Measurements from ENCODE around the gene CABCOCO1.

CABCOCO1 gene

GRCh38 chr10:61692447-61693010, 29.8 kb downstream of the CABCOCO1 start:
- Histone ChIP-seq H2AFZ (ENCODE audit: low read depth, low read length) (no peak overlapping the region), H3K4me3 (ENCODE audit: low read length) (no peak overlapping the region), H3K27ac (ENCODE audit: low read length) (no peak overlapping the region), H3K36me3 (replicated peaks; ENCODE audit: low read depth, low read length) (no peaks in the 10 kb centered on the region), H3K9me3 (ENCODE audit: insufficient read depth, low read length) (no peaks in the 10 kb centered on the region), H3K4me2 (ENCODE audit: low read length) (no peak overlapping the region), H3K79me2 (ENCODE audit: low read length) (no peaks in the 10 kb centered on the region), H3K4me1 (ENCODE audit: low read length) (no peaks in the 10 kb centered on the region), H3K9ac (ENCODE audit: low read length) (no peak overlapping the region), H4K20me1 (ENCODE audit: insufficient read depth, low read length) (no peaks in the 10 kb centered on the region), H3K27me3 (ENCODE audit: low read depth, low read length) (no peaks in the 10 kb centered on the region)
- TF ChIP-seq EZH2phosphoT487 (IDR thresholded peaks at IDR 0.05; ENCODE audit: low read depth) (no peak), CTCF (IDR thresholded peaks at IDR 0.05; ENCODE audit: low read depth, low read length) (no peak)

- TF ChIP-seq EZH2phosphoT487 (IDR thresholded peaks at IDR 0.05; ENCODE audit: low read depth), result no peak
- TF ChIP-seq CTCF (IDR thresholded peaks at IDR 0.05; ENCODE audit: low read depth, low read length), result no peak
- H3K4me2 ChIP-seq (ENCODE audit: low read length), result no peak overlapping the region
- no peak overlapping the region for H3K27ac ChIP-seq (ENCODE audit: low read length)
- no peaks in the 10 kb centered on the region for H3K4me1 ChIP-seq (ENCODE audit: low read length)
- no peaks in the 10 kb centered on the region for H4K20me1 ChIP-seq (ENCODE audit: insufficient read depth, low read length)
- no peaks in the 10 kb centered on the region for H3K27me3 ChIP-seq (ENCODE audit: low read depth, low read length)
- no peak overlapping the region for H3K4me3 ChIP-seq (ENCODE audit: low read length)
- no peak overlapping the region for H3K9ac ChIP-seq (ENCODE audit: low read length)
- H3K36me3 ChIP-seq (replicated peaks; ENCODE audit: low read depth, low read length), result no peaks in the 10 kb centered on the region
- H2AFZ ChIP-seq (ENCODE audit: low read depth, low read length), result no peak overlapping the region
- no peaks in the 10 kb centered on the region for H3K79me2 ChIP-seq (ENCODE audit: low read length)
- H3K9me3 ChIP-seq (ENCODE audit: insufficient read depth, low read length), result no peaks in the 10 kb centered on the region
These were observed 36.4 kb downstream of the CABCOCO1 start for GRCh38 chr10:61698968-61699655.

GRCh38 chr10:61701055-61701705, 38.5 kb downstream of the CABCOCO1 start:
- Histone ChIP-seq H3K9ac (ENCODE audit: low read length) (no peak overlapping the region), H3K79me2 (ENCODE audit: low read length) (no peaks in the 10 kb centered on the region), H3K27me3 (ENCODE audit: low read depth, low read length) (no peaks in the 10 kb centered on the region), H3K27ac (ENCODE audit: low read length) (no peak overlapping the region), H4K20me1 (ENCODE audit: insufficient read depth, low read length) (no peaks in the 10 kb centered on the region), H3K36me3 (replicated peaks; ENCODE audit: low read depth, low read length) (no peaks in the 10 kb centered on the region), H3K4me1 (ENCODE audit: low read length) (no peaks in the 10 kb centered on the region), H2AFZ (ENCODE audit: low read depth, low read length) (no peak overlapping the region), H3K4me2 (ENCODE audit: low read length) (no peak overlapping the region), H3K4me3 (ENCODE audit: low read length) (no peak overlapping the region), H3K9me3 (ENCODE audit: insufficient read depth, low read length) (no peaks in the 10 kb centered on the region)
- TF ChIP-seq EZH2phosphoT487 (IDR thresholded peaks at IDR 0.05; ENCODE audit: low read depth) (no peak), CTCF (IDR thresholded peaks at IDR 0.05; ENCODE audit: low read depth, low read length) (no peak)

- no peak for TF ChIP-seq EZH2phosphoT487 (IDR thresholded peaks at IDR 0.05; ENCODE audit: low read depth)
- TF ChIP-seq CTCF (IDR thresholded peaks at IDR 0.05; ENCODE audit: low read depth, low read length), result no peak
- Histone ChIP-seq H3K4me2 (ENCODE audit: low read length) (no peak overlapping the region), H3K9me3 (ENCODE audit: insufficient read depth, low read length) (no peaks in the 10 kb centered on the region), H4K20me1 (ENCODE audit: insufficient read depth, low read length) (no peaks in the 10 kb centered on the region), H3K9ac (ENCODE audit: low read length) (no peak overlapping the region), H3K4me3 (ENCODE audit: low read length) (no peak overlapping the region), H3K27ac (ENCODE audit: low read length) (no peak overlapping the region), H3K79me2 (ENCODE audit: low read length) (no peaks in the 10 kb centered on the region), H3K4me1 (ENCODE audit: low read length) (no peaks in the 10 kb centered on the region), H2AFZ (ENCODE audit: low read depth, low read length) (no peak overlapping the region), H3K36me3 (replicated peaks; ENCODE audit: low read depth, low read length) (no peaks in the 10 kb centered on the region), H3K27me3 (ENCODE audit: low read depth, low read length) (no peaks in the 10 kb centered on the region)
These were observed 39.0 kb downstream of the CABCOCO1 start for GRCh38 chr10:61701706-61702105.
